BJ (cell line): ENCODE data around the gene AHDC1. TPM values are rescaled to one million over a fixed set of nuclear protein-coding genes. Genes with fewer than 3 reads are reported as not detected.

Source experiments
- CTCF ChIA-PET: fragments of 350-600 bp; formaldehyde crosslinking; extraction: SDS; loops from one replicate; lab custom pipeline; 2021; ENCODE audit warnings: antibody characterized with exemption, inconsistent platforms; lab: Yijun Ruan, JAX
- POLR2A ChIA-PET: fragments of 300-600 bp; sonication (Branson Sonifier 250); formaldehyde crosslinking; extraction: SDS; loops from one replicate; lab custom pipeline; 2021; ENCODE audit warnings: antibody characterized with exemption; lab: Charles Lee
- DNase-seq: peaks from one replicate; pipeline ENCODE4 v3.0.0-alpha.2; 2011; ENCODE audit warnings: low read depth
- H3K27me3 ChIP-seq: 2 replicates; pipeline ENCODE4 v1.6.0; 2011; ENCODE audit warnings: low read length; ENCODE audit not compliant: control insufficient read depth, insufficient read depth
- H3K36me3 ChIP-seq: 2 replicates; pipeline ENCODE4 v1.5.1; 2011; ENCODE audit warnings: low read length; ENCODE audit not compliant: control insufficient read depth, insufficient read depth
- H3K4me3 ChIP-seq: 2 replicates; pipeline ENCODE4 v1.5.1; 2011; ENCODE audit warnings: low read depth, mild to moderate bottlenecking, control low read depth, low read length
- CTCF ChIP-seq: IDR thresholded peaks from 2 replicates; pipeline ENCODE4 v1.5.1; 2011; ENCODE audit warnings: low read depth, mild to moderate bottlenecking, control low read depth, inconsistent platforms, low read length, moderate library complexity; ENCODE audit not compliant: insufficient read depth
- polyA plus RNA-seq: library from polyadenylated mRNA; depleted of rRNA; stranded (reverse); fragments of >200 nt; gene quantifications from 2 replicates; pipeline ENCODE4 v1.2.3, GENCODE V29; 2011

Gene AHDC1
- polyA plus RNA-seq, 1 experiment = 4.1 TPM

DNA sequence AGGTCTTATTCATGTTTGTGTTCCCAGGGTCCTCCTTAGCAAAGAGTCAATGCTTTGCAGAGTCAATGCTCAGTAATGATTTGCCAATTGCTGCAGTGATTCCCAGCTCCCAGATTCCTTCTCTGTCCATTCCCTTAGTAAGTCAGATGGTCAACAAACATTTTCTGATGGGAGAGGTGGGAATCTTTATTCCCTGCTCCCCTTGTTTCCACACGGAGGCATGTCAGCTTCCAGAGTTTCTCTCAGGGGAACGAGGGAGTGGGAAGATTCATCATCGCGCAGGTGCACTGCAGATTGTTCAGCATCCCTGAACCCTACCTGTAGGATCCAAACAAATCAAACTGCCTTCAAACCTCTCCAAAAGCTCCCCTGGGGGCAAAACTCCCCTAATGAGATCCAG lies 7.5 kb upstream of the AHDC1 start:
- ChIA-PET CTCF (interaction anchor here (0.5 to 12.5 kb wide), 9 partner anchors 9 to 278 kb away, joined by 3 to 238 read pairs (median 5); no protein-coding TSS in a partner anchor), POLR2A (no interaction called here)

DNA sequence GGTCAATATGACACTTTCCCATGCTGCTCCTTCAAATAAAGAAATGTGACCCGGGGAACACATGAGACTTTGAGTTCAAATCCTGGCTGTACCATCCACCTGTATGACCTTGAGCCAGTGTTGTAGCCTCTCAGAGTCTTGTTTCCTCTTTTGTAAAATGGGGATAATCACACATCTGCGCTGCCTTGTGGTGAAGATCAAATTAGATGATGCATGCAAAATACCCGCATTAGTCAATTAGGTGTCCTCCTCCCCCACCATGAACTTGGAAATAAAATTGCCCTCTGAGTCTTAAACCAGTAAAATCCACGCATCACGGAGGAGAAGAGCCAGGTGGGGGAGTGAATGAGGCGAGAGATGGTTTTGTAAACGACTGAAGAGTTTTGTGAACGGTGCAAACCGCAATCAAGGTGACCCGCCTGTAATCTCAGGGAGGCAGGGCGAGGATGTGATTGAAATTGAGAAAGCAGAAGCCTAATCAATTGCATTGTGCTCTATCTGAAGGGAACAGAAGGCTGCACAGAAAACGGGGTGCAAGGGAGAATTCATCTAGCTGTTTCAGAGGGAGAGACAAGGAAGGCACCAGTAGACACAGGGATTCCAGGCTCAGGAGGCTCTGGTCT lies 5.8 kb upstream of the AHDC1 start:
- peaks cover 3% of the 10 kb centered on the region for H3K27me3 ChIP-seq
- no peak for TF ChIP-seq CTCF
- DNase-seq = no peak
- ChIA-PET CTCF (interaction anchor here (0.9 to 12.5 kb wide), 10 partner anchors 10 to 214 kb away, joined by 3 to 238 read pairs (median 28); partner anchors contain the start of gene IFI6), POLR2A (no interaction called here)
- no peaks in the 10 kb centered on the region for H3K36me3 ChIP-seq
- no peak overlapping the region for H3K4me3 ChIP-seq

More for the DNA sequence above, 7.5 kb upstream of the AHDC1 start:
- Histone ChIP-seq H3K36me3 (no peaks in the 10 kb centered on the region), H3K27me3 (peaks cover 5% of the 10 kb centered on the region), H3K4me3 (no peak overlapping the region)
- no peak for DNase-seq
- no peak for TF ChIP-seq CTCF

DNA sequence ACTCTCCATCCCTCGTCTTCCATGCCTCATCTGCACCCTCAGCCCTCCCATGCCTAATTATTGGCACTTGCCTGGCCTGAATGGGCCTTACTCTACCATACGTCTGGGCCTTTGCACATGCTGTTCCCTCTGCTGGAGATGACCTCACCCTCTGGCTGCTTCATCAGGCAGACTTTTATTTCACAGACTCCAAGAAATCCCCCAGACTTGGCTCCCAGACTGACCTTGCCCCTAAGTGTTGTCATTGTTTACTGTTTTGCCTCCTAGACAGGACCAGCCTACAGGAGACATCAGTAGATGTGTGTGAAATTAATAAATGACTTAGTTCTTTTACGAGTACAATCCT lies 5.2 kb upstream of the AHDC1 start:
- Histone ChIP-seq H3K36me3 (no peaks in the 10 kb centered on the region), H3K4me3 (no peak overlapping the region), H3K27me3 (peaks cover 3% of the 10 kb centered on the region)
- POLR2A ChIA-PET = no interaction called here
- TF ChIP-seq CTCF = no peak
- DNase-seq = no peak
- CTCF ChIA-PET = interaction anchor here (0.6 to 12.5 kb wide), 17 partner anchors 11 to 347 kb away, joined by 3 to 238 read pairs (median 4); partner anchors contain the start of genes IFI6 and STX12

DNA sequence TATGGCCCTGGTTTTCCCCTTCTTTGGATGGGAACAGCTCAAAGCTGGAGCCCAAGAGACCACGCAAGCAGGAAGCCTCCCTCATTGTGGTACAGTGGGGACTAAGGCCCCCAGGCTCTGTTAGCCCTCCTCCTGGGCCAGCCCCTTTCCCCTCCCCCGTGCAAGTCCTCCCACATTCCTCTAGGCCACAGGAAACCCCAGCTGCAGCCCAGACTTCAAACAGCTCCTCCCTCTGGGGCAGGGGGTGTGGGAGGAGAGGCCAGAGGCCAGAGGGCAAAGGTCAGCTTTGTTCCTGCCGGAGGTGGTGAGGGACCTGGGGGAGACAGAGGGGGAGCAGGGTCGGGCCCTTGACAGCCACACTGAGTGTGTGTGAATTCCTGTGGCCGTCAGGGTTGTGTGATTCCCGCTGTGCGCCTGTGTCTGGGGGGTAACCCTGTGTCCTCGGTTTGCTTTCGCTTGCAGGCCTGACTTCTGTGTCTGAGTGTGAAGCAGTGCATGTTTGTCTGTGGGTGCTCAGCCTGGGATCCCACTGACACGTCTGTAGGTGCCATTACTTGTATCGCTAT lies 3.4 kb upstream of the AHDC1 start:
- Histone ChIP-seq H3K27me3 (peaks cover 3% of the 10 kb centered on the region), H3K36me3 (no peaks in the 10 kb centered on the region), H3K4me3 (no peak overlapping the region)
- POLR2A ChIA-PET = no interaction called here
- CTCF ChIA-PET = interaction anchor here (0.6 to 12.5 kb wide), 48 partner anchors 9 to 323 kb away, joined by 3 to 238 read pairs (median 5); partner anchors contain the start of genes IFI6, MAP3K6, SYTL1 and WASF2
- TF ChIP-seq CTCF = no peak
- DNase-seq = no peak

GRCh38 chr1:27606708-27607238 lies 2.8 kb upstream of the AHDC1 start:
- Histone ChIP-seq H3K4me3 (no peak overlapping the region), H3K27me3 (peaks cover 3% of the 10 kb centered on the region), H3K36me3 (no peaks in the 10 kb centered on the region)
- POLR2A ChIA-PET = no interaction called here
- no peak for TF ChIP-seq CTCF
- CTCF ChIA-PET = interaction anchor here (0.6 to 12.5 kb wide), 47 partner anchors 8 to 409 kb away, joined by 3 to 238 read pairs (median 4); partner anchors contain the start of genes IFI6, MAP3K6, SYTL1 and WASF2
- DNase-seq = no peak
